Body of pancreas (tissue), 4 donors: ENCODE data around the gene HPSE2.

Experiments used
- POLR2A ChIP-seq, 3 donors: fragments of 450-650 bp; IDR thresholded peaks; one replicate each; pipeline ENCODE4 v1.6.1; 2016; ENCODE audit warnings: antibody characterized with exemption in 3 of 3, mild to moderate bottlenecking in 2 of 3
- TF ChIP-seq, protein P1 (sequence below), 7 experiments: fragments of 450-650 bp in 4 of 7; fragments of 200-600 bp in 3 of 7; sonication (generic) in 3 of 7; IDR thresholded peaks; one replicate each; pipeline ENCODE4 v1.5.1; 2016 to 2019; ENCODE audit warnings: antibody characterized with exemption in 7 of 7

- no peak for TF ChIP-seq POLR2A (IDR thresholded peaks at IDR 0.05)
- TF ChIP-seq, protein P1, sequence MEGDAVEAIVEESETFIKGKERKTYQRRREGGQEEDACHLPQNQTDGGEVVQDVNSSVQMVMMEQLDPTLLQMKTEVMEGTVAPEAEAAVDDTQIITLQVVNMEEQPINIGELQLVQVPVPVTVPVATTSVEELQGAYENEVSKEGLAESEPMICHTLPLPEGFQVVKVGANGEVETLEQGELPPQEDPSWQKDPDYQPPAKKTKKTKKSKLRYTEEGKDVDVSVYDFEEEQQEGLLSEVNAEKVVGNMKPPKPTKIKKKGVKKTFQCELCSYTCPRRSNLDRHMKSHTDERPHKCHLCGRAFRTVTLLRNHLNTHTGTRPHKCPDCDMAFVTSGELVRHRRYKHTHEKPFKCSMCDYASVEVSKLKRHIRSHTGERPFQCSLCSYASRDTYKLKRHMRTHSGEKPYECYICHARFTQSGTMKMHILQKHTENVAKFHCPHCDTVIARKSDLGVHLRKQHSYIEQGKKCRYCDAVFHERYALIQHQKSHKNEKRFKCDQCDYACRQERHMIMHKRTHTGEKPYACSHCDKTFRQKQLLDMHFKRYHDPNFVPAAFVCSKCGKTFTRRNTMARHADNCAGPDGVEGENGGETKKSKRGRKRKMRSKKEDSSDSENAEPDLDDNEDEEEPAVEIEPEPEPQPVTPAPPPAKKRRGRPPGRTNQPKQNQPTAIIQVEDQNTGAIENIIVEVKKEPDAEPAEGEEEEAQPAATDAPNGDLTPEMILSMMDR (IDR thresholded peaks at IDR 0.05) = no peak
Observed at GRCh38 chr10:98415731-98416119, 819.9 kb downstream of the HPSE2 start.
